Glomerular visceral epithelial cell (primary cell): ENCODE results near the gene ENO3.

ENCODE experiments used
- DNase-seq: peaks from one replicate; pipeline ENCODE4 v3.0.0-alpha.2; 2016; ENCODE audit errors: extremely low spot score

The ENO3 gene

DNA sequence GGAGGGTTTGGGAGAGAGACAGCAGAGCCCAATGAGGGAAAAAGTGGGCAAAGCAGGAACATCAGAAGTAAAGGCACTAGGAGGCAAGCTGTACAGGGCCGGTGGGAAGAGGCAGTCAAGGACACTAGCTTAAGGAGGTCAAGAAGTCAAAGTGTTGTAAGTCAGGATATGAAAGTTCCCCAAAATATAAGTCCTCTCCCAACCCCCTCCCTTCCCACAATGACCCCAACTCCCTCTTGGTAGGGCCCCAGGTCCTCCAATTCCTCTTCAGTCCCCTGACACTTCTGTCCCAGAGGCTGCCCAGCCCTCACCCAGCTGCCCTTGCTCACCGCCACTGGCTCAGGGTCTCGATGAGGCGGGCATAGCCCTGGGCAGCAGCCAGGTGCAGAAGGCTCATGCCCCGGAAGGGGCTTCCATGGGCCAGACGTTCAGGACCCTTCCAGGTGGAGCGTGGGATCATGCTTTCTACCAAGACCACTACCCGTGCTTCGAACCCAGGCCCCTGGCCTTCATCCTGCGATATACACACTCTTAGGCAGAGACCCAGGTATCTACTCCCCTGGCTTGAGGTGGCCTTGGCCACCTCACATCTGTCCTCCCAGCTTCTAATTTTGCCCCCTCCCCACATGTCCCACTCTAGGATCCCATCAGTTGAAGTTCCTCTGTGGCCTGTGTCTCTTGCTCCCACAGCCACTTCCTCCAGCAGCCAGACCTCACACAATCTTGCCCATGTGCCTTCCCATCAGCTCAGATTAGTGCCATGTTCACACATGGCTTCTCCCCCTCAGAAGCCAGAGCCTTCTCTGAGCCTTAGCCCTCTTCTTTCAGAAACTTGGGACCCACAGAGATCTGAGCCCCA, 22.6 kb downstream of the ENO3 start:
- no peak for DNase-seq

GRCh38 chr17:4974115-4974670, 23.3 kb downstream of the ENO3 start:
- DNase-seq = no peak

GRCh38 chr17:4978726-4979125, 27.8 kb downstream of the ENO3 start:
- DNase-seq = no peak

DNA sequence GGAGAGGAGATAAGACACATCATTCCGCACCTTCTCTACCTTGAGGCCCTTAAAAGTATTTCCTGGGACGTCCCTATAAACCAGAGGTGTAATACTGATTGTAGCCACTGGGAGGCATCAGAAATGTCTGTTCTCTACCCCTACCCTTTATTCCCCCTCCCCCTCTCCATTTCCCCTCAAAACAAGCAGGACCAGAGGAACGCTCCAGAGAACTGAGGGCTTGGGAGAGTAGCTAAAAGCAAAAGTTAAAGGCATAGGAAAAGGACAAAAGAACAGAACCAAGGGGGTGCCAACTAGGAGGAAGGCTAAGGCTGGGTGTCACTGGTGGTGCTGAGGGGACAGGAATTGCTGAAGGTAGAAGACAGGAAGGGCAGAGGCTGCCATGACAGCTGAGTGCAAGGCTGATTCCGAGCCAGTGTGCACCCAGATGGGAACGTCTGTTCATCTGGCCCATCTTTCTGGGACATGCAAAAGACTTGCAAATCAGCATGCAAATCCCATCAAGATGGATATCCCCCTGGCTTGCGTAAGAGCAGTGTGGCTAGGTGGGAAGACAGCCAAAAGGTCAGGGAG, 29.8 kb downstream of the ENO3 start:
- peak; percentile 41 for DNase-seq

DNA sequence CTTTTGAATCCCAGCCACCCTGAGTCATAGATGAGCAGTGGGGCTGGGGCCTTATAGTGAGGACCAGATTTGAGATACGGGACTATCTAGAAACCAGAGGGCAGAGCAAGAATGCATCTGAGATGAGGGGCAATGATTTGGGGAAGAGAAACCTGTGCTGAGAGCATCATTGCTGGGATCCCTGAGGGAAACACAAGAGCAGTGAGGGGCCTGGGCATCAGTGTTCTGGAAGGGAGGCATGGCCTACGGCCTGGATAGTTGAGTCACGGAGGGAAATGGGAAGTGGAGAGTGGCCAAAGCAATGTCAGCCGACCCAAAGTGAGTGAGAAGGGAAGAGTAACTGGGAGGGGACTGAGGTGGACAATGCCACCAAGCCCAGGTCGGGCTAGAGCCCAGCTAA, 31.4 kb downstream of the ENO3 start:
- DNase-seq = no peak

DNA sequence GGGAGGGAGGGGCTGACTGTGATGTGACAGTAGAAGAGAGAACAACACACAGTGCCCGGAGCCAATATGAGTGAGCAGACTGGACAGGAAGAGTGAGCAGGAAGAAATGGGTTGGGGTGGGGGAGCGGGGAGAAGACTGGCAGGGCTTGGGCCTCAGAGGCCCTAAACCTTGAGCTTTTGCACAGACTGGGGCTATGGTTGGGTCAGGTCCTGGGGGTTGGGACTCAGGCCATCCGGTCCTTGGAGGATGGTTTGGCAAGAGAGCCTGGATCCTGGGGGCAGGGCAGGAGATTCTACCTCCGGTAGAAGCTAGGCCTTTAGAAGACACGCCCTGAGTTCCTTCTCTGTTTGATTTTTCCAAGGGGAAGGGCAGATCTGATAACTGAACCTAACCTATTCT, 35.5 kb downstream of the ENO3 start:
- no peak for DNase-seq

DNA sequence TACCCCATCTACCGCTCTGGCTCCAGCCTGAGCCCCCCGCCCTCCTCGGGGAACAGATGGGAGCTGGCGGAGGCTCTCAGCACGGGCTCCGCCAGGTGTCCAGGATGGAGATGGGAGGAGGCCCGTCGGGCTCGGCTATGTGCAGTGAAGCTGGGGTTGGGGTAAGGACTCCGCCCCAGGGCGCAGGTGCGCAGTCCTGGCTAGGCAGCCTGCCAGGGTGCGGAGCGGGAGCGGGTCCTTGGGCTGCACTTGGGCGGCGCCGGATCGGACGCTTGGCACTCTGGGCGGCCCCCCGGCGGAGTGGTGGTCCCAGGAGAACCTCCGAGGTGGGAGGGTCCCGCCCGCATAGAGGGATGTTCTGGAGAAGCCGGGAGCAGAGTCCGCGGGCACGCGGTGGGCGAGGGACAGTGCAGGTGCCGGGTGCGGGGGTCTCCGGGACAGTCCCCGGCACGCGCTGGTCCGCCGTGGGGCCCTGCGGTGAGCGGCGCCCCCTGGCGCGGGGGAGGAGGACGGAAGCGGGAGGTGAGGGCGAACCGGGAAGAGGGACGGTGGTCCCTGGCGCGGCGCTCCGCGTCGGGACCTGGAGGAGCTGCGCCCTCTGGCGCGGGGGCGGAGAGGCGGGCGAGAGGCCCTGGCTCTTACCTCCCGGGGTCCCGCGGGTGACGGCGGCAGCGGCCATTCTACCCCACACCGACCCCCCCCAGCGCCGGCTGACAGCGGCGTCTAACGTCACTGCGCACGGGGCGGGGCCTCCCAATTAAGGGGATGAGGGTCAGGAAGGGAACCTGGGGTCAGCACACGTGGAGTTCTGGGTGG, 36.2 kb downstream of the ENO3 start, which contains the start of gene CAMTA2:
CAMTA2 (minus strand) TSS at position 725 of the 816 bp plus-strand sequence. CDS start 1,453 bp downstream, outside the sequence.
- DNase-seq = peak; percentile 83

DNA sequence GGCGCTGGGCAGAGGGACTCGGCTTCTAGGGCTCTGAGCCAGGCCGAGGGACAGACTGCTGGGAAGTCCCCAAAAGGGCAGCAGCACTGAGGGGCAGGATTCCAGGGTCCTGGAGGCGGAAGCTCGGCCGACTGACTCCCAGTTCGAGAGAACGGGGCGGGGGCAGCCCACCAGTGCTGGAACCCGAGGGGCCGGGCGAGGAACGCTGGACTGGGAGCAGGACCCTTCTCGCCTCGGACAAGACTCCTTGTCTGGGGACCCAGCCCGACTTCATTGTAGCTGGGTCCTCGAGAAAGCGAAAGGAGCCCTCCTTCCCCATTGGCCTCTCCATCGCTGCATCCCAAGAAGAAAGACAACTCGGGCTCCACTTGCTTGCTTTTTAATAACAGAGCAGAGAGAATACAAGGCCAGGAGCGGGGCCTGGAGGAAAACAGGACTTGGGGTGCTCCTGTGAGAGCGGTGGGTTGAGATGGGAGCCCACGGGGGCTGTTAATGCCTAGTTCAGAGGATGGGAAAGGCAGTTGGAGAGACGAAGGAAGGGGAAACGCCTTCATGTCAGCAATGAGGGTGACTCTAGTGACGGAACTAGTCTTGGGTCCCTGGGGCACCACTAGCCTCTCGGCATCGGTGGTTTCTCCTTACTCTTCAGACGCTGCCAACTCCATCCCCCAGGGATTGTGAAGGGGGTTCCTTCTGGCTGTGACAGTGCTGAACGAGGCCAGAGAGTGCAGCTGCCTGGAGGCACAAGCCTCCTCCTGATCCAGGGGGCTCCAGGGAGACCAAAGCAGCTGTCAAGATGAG, 37.0 kb downstream of the ENO3 start:
- DNase-seq = no peak

DNA sequence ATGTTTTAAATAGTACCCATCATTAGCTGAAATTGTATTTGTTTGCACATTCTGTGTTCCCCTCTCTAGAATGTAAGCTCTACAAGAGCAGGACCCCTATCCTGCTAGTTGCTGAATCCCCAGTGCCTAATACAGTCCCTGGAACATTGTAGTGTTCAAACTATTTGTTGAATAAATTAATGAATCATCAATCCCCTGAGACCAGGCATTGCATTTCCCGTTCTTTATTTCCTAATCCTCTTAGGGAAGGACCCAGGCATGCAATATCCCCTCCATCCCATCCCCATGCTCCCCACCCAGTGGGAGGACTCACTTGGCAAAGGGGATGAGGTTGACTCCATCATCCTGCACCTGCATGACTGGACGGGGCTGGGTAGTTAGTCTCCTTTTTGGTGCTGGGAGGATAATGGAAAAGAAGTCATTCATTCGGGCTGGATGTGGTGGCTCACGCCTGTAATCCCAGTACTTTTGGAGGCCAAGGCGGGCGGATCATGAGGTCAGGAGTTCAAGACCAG, 43.2 kb downstream of the ENO3 start:
- DNase-seq = no peak

DNA sequence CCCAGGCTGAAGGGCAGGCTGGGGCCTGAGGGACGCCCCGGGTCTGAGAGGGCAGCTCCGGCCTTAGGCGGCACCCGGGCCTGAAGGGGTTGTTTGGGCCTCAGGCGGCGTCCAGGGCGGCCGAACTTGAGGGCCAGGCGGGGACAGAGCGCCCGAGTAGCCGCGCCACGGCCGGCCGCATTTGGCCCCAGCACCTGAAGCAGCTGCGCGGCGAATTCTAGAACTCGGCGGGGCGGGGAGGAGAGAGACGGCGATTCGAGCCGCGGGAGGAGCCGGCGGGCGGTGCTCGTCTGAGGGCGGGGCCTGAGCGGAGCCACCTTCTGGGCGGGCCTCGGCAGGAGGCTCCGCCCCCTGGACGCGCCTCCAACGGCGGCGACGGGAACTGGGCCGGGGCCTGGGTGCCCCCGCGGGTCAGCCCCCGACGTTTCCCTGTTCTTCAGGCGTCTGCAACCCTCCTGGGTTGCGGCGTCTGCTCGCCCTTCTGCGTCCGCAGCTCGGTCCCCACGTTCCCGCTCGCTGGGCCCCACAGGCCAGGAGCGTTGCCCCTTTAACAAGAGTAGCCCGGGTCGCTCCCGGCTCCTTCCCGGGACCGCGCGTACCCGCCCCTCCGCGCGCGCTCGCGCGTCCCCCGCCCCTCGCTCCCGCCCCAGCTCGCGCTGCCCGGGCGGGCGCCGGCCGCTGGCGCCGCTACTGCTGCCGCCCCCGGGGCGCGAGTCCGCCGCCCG, 46.5 kb downstream of the ENO3 start, which contains the start of the genes INCA1 and KIF1C:
INCA1 (minus strand) TSS at position 221 of the 725 bp plus-strand sequence. CDS start 3,085 bp downstream, outside the sequence.
KIF1C (plus strand) TSS at position 649 of the 725 bp plus-strand sequence. CDS start 2,297 bp downstream, outside the sequence.
- DNase-seq = peak; percentile 94

DNA sequence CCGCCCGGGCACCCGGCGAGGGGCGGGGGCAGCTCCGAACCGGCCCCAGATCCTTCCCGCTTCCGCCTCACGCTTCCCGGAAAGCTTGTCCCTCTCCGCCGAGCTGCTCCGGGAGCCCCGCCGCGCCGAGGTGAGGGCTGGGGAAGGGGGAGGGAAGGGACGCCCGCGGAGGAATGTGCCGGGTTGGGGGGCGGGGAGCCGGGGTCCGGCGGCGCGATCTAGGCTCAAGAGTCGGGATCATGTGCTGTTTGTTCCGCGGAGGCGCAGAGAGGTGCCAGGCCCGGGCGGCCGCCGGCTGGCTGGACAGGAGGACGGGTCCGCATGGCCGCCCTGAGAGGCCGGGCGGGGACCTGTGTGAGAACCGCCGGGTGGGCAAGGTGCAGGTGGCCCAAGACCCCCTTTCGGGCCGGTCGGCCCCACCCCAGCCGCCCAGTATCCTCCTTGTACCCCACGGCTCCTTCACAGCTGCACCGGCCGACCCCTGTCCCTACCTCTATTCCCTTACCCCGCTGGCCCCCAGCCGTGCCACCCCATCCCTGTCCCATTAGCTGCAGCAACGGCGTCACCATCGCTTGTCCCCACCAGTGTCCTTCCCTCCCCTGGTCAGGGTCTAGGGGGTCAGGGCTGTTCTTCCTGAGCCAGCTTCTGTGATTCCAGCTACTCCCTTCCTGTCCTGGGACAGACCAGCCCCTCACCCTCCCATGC, 47.3 kb downstream of the ENO3 start:
- no peak for DNase-seq

DNA sequence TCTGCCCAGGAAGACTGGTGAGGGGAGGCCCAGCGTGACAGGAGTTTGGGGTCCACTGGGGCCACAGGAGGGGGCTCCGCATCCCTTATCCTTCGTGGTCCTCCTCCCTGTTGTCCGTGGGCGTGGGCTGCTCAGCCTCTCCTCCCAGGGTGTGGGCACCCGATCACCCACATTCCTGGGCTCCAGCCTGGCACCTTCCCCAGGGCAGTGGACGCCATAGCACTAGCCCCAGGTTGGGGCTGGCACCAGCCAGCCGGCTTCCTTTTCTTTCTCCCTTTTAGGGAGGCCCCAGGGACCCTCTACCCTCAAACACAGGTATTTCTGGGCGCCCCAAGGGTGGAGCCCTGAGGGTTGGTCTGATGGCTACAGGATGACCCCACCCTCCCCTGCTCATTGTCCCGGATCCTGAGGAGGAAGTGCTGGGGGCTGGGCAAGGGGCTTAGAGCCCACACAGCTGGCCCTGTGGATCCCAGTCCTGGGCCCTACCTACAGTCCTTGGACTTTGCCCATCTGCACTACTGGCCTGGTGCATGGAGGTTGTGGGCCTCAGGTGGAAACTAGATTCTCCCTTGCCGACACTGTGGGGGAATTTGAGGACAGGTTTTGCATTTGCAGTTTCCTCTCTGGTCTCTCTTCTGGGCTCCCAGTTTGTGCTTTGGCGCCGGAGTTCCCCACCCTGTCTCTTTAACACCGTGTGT, 48.0 kb downstream of the ENO3 start:
- DNase-seq = no peak

GRCh38 chr17:4999430-5000093, 48.6 kb downstream of the ENO3 start:
- DNase-seq = no peak

DNA sequence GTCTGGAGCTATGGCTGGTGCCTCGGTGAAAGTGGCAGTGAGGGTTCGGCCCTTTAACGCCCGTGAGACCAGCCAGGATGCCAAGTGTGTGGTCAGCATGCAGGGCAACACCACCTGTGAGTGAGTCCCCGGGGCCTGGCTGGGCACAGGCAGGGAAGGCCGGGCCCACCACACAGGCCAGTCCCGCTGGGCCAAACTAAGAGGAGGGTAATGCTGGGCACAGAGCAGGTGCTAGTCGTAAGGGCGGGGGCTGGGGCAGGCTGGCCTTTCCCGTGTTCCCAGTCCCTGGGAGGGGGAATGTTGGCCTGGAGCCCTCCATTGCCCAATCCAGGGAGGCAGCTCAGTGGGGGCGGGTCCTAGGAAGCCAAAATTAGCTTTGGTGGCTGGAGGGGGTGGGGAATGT, 49.3 kb downstream of the ENO3 start:
- no peak for DNase-seq

GRCh38 chr17:5002121-5002788, 51.3 kb downstream of the ENO3 start:
- DNase-seq = no peak

GRCh38 chr17:5003214-5003867, 52.4 kb downstream of the ENO3 start:
- no peak for DNase-seq
